Cardiac muscle cell (in vitro differentiated cells and primary cell): ENCODE results near the gene PIGW. TPM values are rescaled to one million over a fixed set of nuclear protein-coding genes. Genes with fewer than 3 reads are reported as not detected.

ENCODE experiments used
- DNase-seq, 2 donors: peaks; one replicate each; pipeline versions ENCODE4 v3.0.0 to v3.0.0-alpha.2; 2010 to 2017; ENCODE audit warnings: low read depth in 1 of 2, low spot score in 1 of 2
- H3K27ac ChIP-seq: fragments of 200-600 bp; sonication (generic); 2 replicates; pipeline ENCODE4 v1.5.1; 2016
- H3K27me3 ChIP-seq: fragments of 200-600 bp; sonication (generic); 2 replicates; pipeline ENCODE4 v1.6.0; 2016; ENCODE audit warnings: control low read depth
- H3K36me3 ChIP-seq: fragments of 200-600 bp; sonication (generic); 2 replicates; pipeline ENCODE4 v1.5.1; 2016; ENCODE audit warnings: control low read depth
- H3K4me1 ChIP-seq: fragments of 200-600 bp; sonication (generic); 2 replicates; pipeline ENCODE4 v1.8.1; 2017; ENCODE audit warnings: low read depth, mild to moderate bottlenecking, mixed run types
- H3K4me3 ChIP-seq: fragments of 200-600 bp; sonication (generic); 2 replicates; pipeline ENCODE4 v1.5.1; 2016; ENCODE audit warnings: mild to moderate bottlenecking
- H3K9me3 ChIP-seq: fragments of 200-600 bp; sonication (generic); 2 replicates; pipeline ENCODE4 v1.5.1; 2017; ENCODE audit warnings: low read depth, mild to moderate bottlenecking, control low read depth
- polyA plus RNA-seq: library from polyadenylated mRNA; unstranded; fragments of >200 nt; fragmentation: Nextera tagmentation; extraction: Ambion mirVana; gene quantifications from 2 replicates; pipeline ENCODE4 v1.2.1, GENCODE V29; 2016
- total RNA-seq: library from RNA; depleted of rRNA; stranded (reverse); fragments of >200 nt; gene quantifications from 2 replicates; pipeline ENCODE4 v1.2.3, GENCODE V29; 2016
- TF ChIP-seq, protein P1 (sequence below): IDR thresholded peaks from 2 replicates; pipeline ENCODE4 v1.5.1; 2012; ENCODE audit warnings: low read depth, mild to moderate bottlenecking, low read length

The PIGW gene
- total and polyA plus RNA-seq, 2 experiments from 2014 or later, result 2.3 to 11.8 TPM

GRCh38 chr17:36546418-36547093, 11.8 kb downstream of the PIGW start:
- Histone ChIP-seq H3K4me3 (peak overlapping the region; percentile 72), H3K4me1 (peaks cover 19% of the 10 kb centered on the region), H3K27ac (peak overlapping the region; percentile 96), H3K9me3 (no peaks in the 10 kb centered on the region), H3K27me3 (no peaks in the 10 kb centered on the region), H3K36me3 (no peaks in the 10 kb centered on the region)
- peak in 1 of 2 donors; percentile 14 for DNase-seq
- TF ChIP-seq, protein P1, sequence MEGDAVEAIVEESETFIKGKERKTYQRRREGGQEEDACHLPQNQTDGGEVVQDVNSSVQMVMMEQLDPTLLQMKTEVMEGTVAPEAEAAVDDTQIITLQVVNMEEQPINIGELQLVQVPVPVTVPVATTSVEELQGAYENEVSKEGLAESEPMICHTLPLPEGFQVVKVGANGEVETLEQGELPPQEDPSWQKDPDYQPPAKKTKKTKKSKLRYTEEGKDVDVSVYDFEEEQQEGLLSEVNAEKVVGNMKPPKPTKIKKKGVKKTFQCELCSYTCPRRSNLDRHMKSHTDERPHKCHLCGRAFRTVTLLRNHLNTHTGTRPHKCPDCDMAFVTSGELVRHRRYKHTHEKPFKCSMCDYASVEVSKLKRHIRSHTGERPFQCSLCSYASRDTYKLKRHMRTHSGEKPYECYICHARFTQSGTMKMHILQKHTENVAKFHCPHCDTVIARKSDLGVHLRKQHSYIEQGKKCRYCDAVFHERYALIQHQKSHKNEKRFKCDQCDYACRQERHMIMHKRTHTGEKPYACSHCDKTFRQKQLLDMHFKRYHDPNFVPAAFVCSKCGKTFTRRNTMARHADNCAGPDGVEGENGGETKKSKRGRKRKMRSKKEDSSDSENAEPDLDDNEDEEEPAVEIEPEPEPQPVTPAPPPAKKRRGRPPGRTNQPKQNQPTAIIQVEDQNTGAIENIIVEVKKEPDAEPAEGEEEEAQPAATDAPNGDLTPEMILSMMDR, result no peak

DNA sequence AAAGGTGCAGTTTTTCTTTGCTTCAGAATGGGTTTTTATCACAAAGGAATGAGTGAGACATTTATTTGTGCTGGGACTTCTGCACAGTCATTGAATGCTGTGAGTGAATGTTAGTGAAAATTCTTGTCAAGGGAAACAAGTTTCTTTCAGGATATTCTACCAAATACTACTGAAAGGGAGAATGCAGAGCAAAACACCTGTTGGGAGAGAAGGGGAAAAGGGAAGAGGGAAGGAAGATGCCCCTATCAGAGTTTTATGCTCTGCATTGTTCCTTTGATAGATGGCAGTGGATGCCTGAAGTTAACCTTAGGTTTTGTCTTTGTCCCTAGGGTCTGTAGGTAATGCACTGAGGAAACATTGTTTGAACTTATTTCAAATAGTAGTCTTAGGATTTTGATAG, 13.0 kb downstream of the PIGW start:
- Histone ChIP-seq H3K9me3 (no peaks in the 10 kb centered on the region), H3K27me3 (no peaks in the 10 kb centered on the region), H3K27ac (peak overlapping the region; percentile 96), H3K4me1 (peaks cover 19% of the 10 kb centered on the region), H3K4me3 (peak overlapping the region; percentile 72), H3K36me3 (no peaks in the 10 kb centered on the region)
- TF ChIP-seq, protein P1, result no peak
- no peak for DNase-seq

- no peak for DNase-seq
- Histone ChIP-seq H3K27ac (no peak overlapping the region), H3K27me3 (no peaks in the 10 kb centered on the region), H3K4me1 (peaks cover 16% of the 10 kb centered on the region), H3K9me3 (no peaks in the 10 kb centered on the region), H3K4me3 (no peak overlapping the region), H3K36me3 (peaks cover 3% of the 10 kb centered on the region)
- TF ChIP-seq, protein P1, result no peak
Observed at GRCh38 chr17:36550491-36551417, 16.0 kb downstream of the PIGW start.

- Histone ChIP-seq H3K36me3 (peaks cover 24% of the 10 kb centered on the region), H3K27me3 (no peaks in the 10 kb centered on the region), H3K4me3 (no peak overlapping the region), H3K9me3 (no peaks in the 10 kb centered on the region), H3K4me1 (no peaks in the 10 kb centered on the region), H3K27ac (no peak overlapping the region)
- TF ChIP-seq, protein P1, result no peak
- DNase-seq, result no peak
Observed at GRCh38 chr17:36553459-36553858, 18.7 kb downstream of the PIGW start.

DNA sequence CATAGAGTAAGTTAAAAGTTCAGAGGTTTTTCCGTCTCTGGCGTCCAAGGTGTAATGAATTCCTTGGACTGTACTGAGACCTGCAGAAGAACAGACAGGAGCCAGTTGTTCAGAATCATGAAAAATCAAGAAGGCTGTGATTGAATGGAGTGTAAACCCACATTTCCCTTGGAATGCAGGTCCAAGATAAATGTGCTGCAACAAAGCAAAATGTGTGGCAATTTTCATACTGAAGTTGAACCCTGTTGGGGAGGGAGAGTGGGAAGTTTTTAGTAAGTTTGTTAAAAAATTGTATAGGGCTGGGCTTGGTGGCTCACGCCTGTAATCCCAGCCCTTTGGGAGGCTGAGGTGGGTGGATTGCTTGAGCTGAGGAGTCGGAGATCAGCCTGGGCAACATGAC, 31.3 kb downstream of the PIGW start:
- Histone ChIP-seq H3K4me3 (no peak overlapping the region), H3K4me1 (no peaks in the 10 kb centered on the region), H3K9me3 (no peaks in the 10 kb centered on the region), H3K27ac (no peak overlapping the region), H3K27me3 (no peaks in the 10 kb centered on the region), H3K36me3 (peaks cover 60% of the 10 kb centered on the region)
- peak in 1 of 2 donors; percentile 70 for DNase-seq
- TF ChIP-seq, protein P1, result no peak
